ENCODE results near the gene RAD51B. TPM values are rescaled to one million over a fixed set of nuclear protein-coding genes. Genes with fewer than 3 reads are reported as not detected.

The RAD51B gene
- total RNA-seq, 4 donors from 2014 or later: 12.6 to 26.4 (median 16.7) TPM

GRCh38 chr14:68728342-68729106 lies 908.9 kb downstream of the RAD51B start:
- DNase-seq (ENCODE audit: low spot score in 2 of 2): no peak
- Histone ChIP-seq H3K27me3 (no peaks in the 10 kb centered on the region), H3K9me3 (no peaks in the 10 kb centered on the region), H3K27ac (no peak overlapping the region), H3K4me3 (no peak overlapping the region), H3K36me3 (no peaks in the 10 kb centered on the region), H3K4me1 (peaks cover 0 to 29% (median 12%) of the 10 kb centered on the region in 4 donors)
- no peak for TF ChIP-seq POLR2A (IDR thresholded peaks at IDR 0.05)
- no peak for TF ChIP-seq CTCF (IDR thresholded peaks at IDR 0.05)
- TF ChIP-seq EP300 (IDR thresholded peaks at IDR 0.05): no peak
- WGBS, 2 donors: 79 to 83% methylated on average over 10 of the region's 10 CpGs

GRCh38 chr14:68729556-68729955 lies 910.0 kb downstream of the RAD51B start:
- H3K9me3 ChIP-seq: no peaks in the 10 kb centered on the region
- TF ChIP-seq POLR2A (IDR thresholded peaks at IDR 0.05): no peak
- peak in 1 of 2 donors; percentile 53 for TF ChIP-seq EP300 (IDR thresholded peaks at IDR 0.05)
- H3K4me3 ChIP-seq: no peak overlapping the region
- H3K4me1 ChIP-seq: peaks cover 0 to 23% (median 13%) of the 10 kb centered on the region in 4 donors
- H3K36me3 ChIP-seq: no peaks in the 10 kb centered on the region
- no peaks in the 10 kb centered on the region for H3K27me3 ChIP-seq
- 75 to 77% methylated on average over 6 of the region's 6 CpGs for WGBS, 2 donors
- no peak for DNase-seq (ENCODE audit: low spot score in 2 of 2)
- no peak overlapping the region for H3K27ac ChIP-seq

- Histone ChIP-seq H3K27ac (no peak overlapping the region), H3K27me3 (no peaks in the 10 kb centered on the region), H3K4me3 (no peak overlapping the region), H3K36me3 (no peaks in the 10 kb centered on the region), H3K4me1 (peaks cover 0 to 27% (median 14%) of the 10 kb centered on the region in 4 donors), H3K9me3 (no peaks in the 10 kb centered on the region)
- no peak for TF ChIP-seq POLR2A (IDR thresholded peaks at IDR 0.05)
- no peak for TF ChIP-seq CTCF (IDR thresholded peaks at IDR 0.05)
- no peak for TF ChIP-seq EP300 (IDR thresholded peaks at IDR 0.05)
- 69 to 80% methylated on average over 3 of the region's 3 CpGs for WGBS, 2 donors
- DNase-seq (ENCODE audit: low spot score in 2 of 2): no peak
Observed at GRCh38 chr14:68730348-68730747, 910.8 kb downstream of the RAD51B start.

- no peaks in the 10 kb centered on the region for H3K27me3 ChIP-seq
- H3K4me3 ChIP-seq: no peak overlapping the region
- peak overlapping the region in 1 of 4 donors; percentile 61 for H3K27ac ChIP-seq
- TF ChIP-seq POLR2A (IDR thresholded peaks at IDR 0.05) (no peak), CTCF (IDR thresholded peaks at IDR 0.05) (no peak), EP300 (IDR thresholded peaks at IDR 0.05) (no peak)
- no peak for DNase-seq (ENCODE audit: low spot score in 2 of 2)
- WGBS, 2 donors: 25 to 27% methylated on average over 7 to 8 of the region's 8 CpGs
- H3K4me1 ChIP-seq: peaks cover 0 to 33% (median 18%) of the 10 kb centered on the region in 4 donors
- H3K36me3 ChIP-seq: no peaks in the 10 kb centered on the region
- no peaks in the 10 kb centered on the region for H3K9me3 ChIP-seq
Observed at GRCh38 chr14:68730811-68731425, 911.3 kb downstream of the RAD51B start.

- peaks cover 0 to 43% (median 24%) of the 10 kb centered on the region in 4 donors for H3K4me1 ChIP-seq
- H3K27me3 ChIP-seq: no peaks in the 10 kb centered on the region
- H3K4me3 ChIP-seq: no peak overlapping the region
- DNase-seq (ENCODE audit: low spot score in 2 of 2): peak in 1 of 2 donors; percentile 40
- no peak for TF ChIP-seq POLR2A (IDR thresholded peaks at IDR 0.05)
- TF ChIP-seq EP300 (IDR thresholded peaks at IDR 0.05): peak in 1 of 2 donors; percentile 69
- H3K9me3 ChIP-seq: no peaks in the 10 kb centered on the region
- peak overlapping the region in 1 of 4 donors; percentile 45 for H3K27ac ChIP-seq
- WGBS, 2 donors: 79 to 80% methylated on average over 12 of the region's 12 CpGs
- H3K36me3 ChIP-seq: no peaks in the 10 kb centered on the region
Observed at GRCh38 chr14:68733086-68733914, 913.7 kb downstream of the RAD51B start.

Measured in tibial nerve (tissue), 4 donors.